Globus pallidus (tissue), 1 donor: ENCODE results near the gene MXD4.
"Not testable (repeated sequence)": the region's sequence is repeated elsewhere in the genome, so short reads cannot be mapped to it uniquely, and the experiment has no call there.

Source experiments
- DNase-seq: peaks from one replicate; pipeline ENCODE4 v3.0.0-alpha.2; 2015; ENCODE audit warnings: low spot score

The MXD4 gene

DNA sequence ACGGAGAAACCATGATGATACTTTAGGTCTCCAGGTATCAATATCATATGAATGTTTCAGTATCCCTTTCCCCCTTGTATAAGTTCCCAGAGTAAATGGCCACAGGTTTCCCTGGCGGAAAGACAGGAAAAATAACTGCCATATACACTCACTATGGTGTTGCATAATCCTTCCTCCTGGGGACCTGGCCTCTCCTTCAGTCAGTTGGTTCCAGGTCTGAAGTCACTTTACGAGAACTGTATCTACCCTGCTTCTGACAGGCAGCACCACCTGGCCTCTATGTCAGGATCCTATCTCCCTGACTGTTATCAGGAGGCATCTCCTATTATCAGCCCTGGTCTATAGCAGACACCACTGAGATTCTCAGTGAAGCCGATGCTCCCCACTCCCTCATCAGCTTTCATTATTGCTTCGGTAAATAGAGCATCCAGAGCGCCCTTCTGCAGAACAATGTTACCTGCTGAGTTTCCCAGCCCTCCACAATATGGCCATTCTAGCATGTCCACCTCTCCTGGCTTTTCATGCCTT, 42.6 kb downstream of the MXD4 start:
- DNase-seq = no peak

DNA sequence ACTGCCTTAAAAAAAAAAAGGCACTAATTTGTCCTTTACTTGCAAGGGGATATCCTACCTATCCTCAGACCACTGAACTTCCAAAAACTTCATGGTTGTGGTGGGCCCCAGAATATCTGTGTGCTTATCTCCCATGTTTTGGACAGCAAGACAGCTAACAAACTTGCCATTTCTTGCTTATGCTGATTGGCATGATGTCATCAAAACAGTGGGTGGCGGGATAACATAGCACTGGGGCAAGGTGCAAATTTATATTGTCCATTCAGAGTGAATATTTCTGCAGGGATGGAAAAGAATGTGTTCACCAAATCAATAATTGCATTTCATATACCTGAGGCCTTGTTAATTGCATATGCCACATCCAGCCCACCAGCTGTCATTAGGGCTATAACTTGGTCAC, 43.5 kb downstream of the MXD4 start:
- no peak for DNase-seq

DNA sequence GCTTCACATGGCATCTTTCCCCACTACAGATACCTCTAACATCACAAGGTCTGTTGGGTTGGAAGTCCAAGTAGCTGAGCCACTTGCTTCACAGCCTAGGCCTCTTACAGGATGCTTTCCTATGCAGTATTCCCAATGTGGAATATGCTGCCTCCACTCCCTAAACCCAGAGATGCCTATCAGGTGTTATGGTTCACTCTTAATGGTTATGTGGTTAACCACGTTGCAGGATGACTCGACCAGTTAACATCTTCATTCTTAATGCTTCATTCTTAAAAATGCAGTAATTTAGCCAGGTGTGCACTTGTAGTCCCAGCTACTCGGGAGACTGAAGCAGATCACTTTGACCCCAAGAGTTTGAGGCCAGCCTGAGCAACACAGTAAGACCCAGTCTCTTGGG, 44.2 kb downstream of the MXD4 start:
- DNase-seq = no peak

DNA sequence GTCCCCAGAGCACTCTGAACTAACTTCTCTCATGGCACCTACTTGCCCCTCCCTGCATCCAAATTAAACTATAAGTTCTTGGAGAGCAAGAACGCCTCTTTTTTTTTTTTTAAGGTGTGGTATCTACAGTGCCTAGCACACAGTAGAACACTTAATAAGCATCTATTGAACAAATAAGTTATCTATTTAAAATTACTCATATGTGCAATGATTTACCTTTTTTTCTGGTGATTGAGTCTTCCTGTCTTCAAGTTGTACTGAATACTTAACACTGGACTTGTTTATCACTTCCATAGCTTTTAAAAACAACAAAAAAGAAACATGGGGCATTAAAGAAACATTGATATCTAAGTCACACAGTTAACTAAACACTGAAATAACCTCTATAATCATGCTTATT, 49.1 kb downstream of the MXD4 start:
- DNase-seq = no peak

DNA sequence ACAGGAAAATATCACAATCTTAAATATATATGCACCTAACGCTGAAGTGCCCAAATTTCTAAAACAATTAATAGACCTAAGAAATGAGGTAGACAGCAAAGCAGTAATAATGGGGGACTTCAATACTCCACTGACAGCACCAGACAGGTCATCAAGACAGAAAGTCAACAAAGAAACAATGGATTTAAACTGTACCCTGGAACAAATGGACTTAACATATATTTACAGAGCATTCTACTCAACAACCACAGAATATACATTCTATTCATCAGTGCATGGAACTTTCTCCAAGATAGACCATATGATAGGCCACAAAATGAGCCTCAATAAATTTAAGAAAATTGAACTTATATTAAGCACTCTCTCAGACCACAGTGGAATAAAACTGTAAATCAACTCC, 59.1 kb downstream of the MXD4 start:
- not testable (repeated sequence) for DNase-seq
